NCI-H748 (cell line): ENCODE data around the gene RNF4.
"Not testable (repeated sequence)": the region's sequence is repeated elsewhere in the genome, so short reads cannot be mapped to it uniquely, and the experiment has no call there.

Experiments used
- DNase-seq: peaks from one replicate; lab custom pipeline; 2025; ENCODE audit not compliant: unreplicated experiment; lab: John Stamatoyannopoulos, UW

The RNF4 gene, protein sequence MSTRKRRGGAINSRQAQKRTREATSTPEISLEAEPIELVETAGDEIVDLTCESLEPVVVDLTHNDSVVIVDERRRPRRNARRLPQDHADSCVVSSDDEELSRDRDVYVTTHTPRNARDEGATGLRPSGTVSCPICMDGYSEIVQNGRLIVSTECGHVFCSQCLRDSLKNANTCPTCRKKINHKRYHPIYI

GRCh38 chr4:2468456-2469191, at the start of gene RNF4:
RNF4 (plus strand) TSS chr4:2469106; CDS start chr4:2490494, 21,388 bp downstream.
- peak; percentile 86 for DNase-seq

DNA sequence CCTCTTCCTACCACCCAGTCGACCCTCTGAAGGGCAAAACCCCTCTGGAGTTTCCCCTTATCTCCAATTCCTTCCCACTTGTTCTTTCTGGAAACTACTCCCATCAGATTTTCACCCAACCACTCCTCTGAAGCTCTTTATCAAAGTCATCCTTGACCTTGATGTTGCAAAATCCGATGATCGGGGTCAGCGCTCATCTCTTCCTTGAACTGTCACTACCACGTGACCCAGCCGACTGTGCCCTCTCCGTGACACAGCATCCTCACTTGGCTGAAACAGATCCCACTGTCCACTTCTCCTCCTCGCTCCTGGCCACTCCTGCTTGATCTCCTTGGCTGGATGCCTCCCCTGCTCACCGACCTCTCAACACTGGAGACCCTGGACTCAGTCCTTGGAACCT, 49.1 kb upstream of the RNF4 start:
- no peak for DNase-seq

DNA sequence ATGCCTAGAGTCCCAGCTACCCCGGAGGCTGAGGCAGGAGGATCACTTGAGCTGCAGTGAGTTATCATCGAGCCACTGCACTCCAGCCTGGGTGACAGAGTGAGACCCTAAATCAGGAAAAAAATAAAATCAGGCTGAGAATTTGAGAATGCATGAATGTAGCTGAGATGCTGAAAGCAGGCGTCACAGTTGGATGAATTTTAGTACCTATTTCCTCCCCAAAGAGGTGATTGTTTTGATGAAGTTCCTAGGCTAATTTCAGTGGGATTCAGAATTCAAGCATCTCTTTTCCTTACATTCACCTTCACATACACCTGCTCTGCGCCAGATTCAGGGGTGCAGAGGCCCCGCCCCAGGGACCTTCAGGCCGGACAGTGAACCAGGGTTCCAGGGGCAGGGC, 47.0 kb upstream of the RNF4 start:
- DNase-seq: no peak

DNA sequence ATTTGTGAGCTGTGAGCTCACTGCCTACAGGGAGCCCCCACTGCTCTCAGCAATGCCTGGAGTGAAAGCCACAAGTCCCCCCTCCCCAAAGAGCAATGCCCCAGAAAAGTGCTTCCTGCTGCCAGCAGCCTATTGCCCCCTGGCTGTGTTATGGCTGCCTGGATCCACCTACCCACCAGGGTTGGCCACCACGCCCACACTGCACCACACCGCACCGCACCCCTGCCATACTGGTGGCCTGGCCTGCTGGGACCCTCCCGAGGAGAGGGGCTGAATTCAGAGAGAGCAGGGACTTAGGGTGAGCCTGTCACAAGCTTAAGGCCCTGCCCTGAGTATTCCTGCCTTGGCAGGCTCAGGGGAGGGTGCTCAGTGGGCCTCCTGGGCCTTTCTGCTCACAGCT, 45.8 kb upstream of the RNF4 start:
- DNase-seq: no peak

- DNase-seq: no peak
Measured at GRCh38 chr4:2423695-2424094, 45.2 kb upstream of the RNF4 start.

DNA sequence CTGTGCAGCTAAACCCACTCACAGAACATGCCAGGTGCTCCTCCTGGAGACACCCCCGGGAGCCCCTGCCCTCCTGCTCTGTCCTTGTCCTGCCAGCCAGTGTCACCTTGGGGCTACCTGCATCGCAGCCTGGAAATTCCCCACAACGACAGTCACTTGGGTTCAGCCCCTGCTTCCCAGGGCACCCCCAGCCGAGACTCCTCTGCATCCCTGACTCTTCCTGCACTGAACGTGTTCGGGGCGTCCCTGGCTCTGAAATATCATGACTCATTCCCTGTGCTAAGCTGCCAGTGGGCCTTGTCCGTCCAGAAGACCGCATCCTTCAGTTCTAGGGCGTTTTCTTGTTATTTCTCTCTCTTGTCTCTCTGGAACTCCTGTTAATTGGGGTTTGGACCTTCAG, 44.3 kb upstream of the RNF4 start:
- no peak for DNase-seq

DNA sequence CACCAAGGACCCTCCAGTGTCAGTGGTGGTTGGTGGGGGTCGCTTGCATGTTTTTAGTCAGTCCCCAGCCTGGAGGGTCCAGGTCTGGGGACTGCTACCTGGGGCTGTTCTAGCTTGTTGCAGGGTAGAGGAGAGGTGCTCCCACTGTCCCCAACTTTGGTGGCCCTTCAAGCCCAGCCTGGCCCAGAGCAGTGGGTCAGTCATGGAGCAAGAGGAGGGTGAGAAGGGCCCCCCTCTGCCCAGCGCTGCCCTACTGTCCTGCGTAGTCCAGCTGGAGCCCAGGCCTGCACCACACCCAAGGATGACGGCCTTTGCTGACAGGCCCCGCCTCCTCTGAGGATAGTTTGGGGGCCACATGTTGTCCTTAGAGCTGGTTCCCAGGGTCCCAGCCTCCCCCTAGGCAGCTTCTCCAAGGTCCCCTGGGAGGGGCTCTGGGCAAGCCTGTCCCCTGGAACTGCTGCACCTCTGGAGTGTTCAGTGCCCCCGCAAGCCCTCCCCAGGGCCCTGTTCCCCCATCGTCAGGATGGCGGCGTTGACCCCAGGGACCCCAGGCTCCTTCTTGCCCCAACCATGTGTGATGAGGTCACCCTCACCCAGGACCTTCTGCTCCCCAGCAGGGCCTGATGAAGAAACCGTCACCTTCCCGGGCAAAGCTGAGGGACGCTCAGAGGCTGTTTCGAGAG, 43.4 kb upstream of the RNF4 start:
- DNase-seq: no peak

DNA sequence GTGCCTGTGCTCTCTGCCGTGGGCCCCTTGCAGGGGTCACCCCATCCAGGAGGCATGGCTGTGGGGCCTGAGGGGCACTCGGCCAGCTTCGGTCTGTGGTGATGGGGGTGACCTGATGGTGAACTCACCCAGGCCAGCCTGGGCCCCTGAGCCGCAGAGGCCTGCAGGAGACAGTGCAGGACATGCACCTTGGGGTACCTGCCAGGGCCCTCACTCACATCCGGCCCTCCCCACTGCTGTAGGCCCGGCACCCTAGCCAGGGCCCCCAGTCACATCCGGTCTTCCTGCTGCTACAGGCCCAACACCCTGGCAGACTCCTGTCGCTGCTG, 42.9 kb upstream of the RNF4 start:
- DNase-seq: no peak

DNA sequence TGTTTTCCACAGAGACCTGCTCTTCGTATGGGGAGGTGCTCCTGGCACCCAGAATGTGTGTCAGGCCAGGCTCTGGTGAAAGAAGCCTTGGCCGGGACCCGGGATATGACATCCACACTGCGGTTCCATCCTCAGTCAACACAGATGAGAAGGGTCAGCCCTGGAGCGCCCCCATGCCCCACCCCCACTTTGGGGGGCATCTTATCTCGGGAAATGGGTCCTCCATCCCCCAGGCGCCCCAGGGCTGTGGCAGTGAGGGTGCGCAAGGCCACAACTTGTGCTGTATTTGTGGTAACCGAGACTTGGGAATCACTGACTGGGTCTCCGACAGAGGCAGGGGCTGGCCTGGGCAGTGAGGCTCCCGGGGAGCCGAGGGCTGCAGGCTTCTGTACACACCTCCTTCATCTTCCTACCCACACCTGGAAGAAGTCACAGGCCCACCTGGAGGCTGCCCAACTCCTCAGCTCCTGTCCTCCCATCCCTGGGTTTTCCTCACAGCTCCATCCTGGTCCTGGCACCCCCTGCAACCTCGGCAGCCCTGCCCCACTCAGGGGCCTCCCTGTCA, 42.1 kb upstream of the RNF4 start:
- DNase-seq: no peak

DNA sequence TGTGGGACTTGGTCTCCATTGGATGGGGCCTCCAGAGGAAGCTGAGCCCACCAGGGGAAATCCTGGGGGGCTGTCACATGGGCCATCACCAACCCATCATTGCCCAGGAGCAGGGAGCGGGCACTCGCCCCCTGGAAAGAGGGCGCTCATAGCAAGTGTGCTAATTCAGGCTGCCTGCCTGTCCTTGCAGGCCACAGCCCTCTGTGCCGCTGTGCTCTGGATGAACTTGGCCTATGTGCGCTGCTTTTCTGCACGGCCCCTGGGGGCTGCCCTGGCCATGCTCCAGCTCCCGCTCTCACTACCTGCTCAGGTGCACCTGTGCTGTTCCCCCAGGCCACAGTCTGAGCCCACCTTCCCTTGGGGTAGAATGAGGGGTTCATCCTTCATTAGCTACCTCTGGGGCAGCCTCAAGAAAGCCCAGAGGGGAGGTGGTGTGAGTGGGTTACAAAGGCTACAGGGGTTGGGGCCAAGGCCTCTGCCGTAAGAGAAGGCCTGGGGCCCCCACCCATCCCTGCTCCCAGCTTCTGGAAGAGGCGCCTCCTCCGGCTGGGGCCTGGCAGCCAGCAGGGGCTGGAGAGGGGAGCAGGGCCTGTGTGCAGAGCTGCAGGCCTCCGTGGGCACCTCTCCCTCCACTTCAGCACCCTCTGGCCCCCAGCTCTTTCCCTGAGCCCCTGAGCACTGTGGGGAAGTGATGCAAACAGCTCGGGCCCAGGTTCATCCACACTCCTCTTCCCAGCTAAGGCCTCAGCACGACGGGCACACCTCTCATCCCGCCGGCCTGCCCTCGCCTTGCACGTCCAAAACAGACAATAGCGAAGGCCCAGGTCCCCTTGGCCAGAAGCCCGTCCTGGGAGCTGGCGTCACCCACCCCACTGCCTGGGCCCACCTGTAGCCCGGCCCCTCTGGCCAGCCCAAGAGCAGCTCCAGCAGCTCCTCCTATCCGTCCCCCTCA, 41.2 kb upstream of the RNF4 start:
- no peak for DNase-seq

DNA sequence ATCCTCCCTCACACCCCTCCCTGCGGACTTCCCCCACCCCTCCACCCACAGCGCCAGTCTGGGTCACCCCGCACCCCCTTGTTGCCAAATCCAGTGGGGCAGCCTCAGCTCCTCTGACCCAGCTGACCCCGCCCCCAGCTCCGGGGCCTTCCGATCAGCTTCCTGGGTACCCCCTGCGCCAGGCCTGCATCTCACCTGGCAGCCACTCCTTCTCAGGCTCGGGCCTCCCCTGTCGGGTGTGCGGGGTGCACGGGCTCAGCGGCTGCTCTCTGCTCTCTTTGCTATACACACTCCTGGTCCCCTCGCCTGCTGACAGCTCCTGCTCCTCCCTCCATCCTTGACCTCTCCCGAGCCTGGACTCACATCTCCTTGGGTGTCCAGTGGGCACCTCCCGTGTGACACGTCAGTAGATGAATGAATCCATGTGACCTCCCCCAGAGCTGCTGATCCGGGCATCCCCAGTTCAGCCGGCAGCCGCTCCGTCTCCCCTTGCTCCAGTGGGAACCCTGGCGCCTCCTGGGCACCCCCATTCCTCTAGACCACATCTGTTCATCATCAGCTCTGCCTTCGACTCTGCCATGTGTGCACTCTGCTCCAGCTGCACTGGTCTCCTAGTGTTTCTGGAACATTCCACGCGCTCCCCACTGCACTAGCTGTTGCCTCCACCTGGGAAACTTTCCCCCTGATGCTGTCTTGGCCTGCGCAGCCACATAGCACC, 40.3 kb upstream of the RNF4 start:
- no peak for DNase-seq

GRCh38 chr4:2429945-2430757, 38.8 kb upstream of the RNF4 start:
- DNase-seq: not testable (repeated sequence)

DNA sequence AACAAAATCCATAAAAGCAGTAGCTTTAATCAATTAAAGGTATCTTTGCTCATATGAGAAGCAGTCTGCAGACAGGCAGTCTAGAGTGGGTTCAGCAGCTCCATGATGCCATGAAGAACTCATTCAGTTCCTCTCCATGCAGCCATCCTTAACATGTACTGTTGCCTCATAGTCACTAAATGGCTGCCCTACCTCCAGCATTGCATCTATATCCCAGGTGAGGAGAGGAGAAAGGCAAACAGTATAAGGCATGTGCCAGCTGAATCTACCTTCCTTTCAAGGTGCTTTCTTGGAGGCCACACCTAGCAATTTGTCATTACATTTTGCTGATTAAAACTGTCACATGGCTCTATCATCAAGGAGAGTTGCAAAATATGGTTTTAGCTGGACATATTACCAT, 36.9 kb upstream of the RNF4 start:
- no peak for DNase-seq

GRCh38 chr4:2432991-2433530, 35.8 kb upstream of the RNF4 start:
- no peak for DNase-seq

DNA sequence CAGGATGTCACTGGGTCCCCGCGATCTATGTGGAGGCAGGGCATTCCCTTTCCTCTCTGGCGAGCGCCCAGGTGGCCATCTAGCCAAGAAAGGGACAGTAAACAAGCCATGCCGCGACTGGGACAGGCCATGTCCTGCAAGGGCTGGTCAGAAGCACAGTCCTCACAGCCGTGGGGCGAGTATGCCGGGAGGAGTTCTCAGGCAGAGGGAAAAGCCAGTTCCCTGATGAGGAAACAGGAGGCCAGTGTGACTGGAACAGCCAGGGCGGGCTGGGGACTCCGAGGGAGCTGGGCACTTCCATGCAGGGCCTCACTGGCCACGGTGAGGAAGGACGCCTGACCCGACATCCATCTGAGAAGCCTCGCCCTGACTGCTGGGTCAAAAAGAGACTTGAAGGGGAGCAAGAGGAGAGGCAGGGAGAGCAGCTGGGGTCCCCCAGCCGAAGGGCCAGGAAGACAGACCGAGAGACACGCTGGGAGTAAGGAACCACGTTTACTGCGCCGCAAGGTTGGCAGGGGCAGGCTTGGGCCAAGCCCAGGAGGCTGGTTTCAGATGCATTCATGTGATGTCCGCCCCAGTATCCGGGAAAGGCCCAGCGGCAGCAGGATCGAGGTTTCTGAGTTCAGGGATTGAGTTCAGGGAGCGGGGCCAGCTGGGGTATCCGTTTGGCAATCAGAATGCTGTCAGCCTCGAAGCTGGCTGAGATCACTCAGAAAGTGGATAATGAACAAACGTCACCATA, 35.1 kb upstream of the RNF4 start:
- DNase-seq: no peak

- DNase-seq: no peak
Measured at GRCh38 chr4:2434420-2434819, 34.5 kb upstream of the RNF4 start.

- DNase-seq: no peak
Measured at GRCh38 chr4:2436301-2436700, 32.6 kb upstream of the RNF4 start.

DNA sequence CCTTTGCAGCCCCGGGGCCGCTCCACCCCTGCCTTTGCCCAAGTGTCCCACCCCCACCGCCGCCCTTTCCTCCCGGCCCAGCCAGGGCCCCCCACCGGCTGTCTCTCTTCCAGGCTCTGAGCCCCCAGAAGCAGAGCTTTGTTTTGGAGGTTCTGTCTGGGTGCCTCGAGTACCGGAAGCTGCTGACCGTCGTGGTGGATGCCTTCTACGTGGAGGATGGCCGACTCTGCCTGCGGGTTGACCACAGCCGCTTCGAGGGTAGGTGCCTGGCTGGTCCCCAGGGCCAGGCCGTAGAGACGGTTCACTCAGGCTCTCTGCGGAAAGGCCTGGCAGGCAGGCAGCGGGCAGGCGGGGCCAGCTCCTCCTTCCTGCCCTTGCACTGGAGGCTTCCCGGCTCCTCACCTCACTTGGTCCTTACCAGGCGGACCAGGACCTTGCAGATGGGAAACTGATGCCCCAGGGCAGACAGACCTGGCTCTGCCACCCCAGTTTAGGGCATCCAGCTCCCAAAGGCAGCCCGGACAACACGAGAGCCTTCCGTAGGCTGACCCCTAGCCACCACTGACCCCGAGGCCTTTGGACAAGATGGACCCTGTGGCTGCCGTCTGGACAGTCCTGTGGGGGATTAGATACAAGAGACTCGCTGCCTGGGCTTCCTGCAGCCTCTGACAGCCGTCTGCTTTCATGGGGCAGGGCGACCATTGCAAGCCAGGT, 32.0 kb upstream of the RNF4 start:
- no peak for DNase-seq
